GM23338 (cell line): ENCODE measurements around the gene CYP46A1.

ENCODE experiments used
- CREB1 ChIP-seq: fragments of 250-450 bp; sonication (Bioruptor Pico); IDR thresholded peaks from 2 replicates; pipeline ENCODE4 v1.5.0; 2020; ENCODE audit warnings: low read depth, mild to moderate bottlenecking, moderate library complexity
- CTCF ChIP-seq, 2 experiments: fragments of 200-600 bp in 1 of 2; sonication (generic) in 1 of 2; conservative IDR thresholded peaks; 2 replicates each; pipeline versions ENCODE4 v1.5.1 to v1.6.1; 2016 to 2017; ENCODE audit warnings: antibody characterized with exemption in 2 of 2, low read depth in 2 of 2, mild to moderate bottlenecking in 2 of 2, moderate library complexity in 1 of 2
- EZH2 ChIP-seq: fragments of 200-600 bp; sonication (generic); IDR thresholded peaks from one replicate; pipeline ENCODE4 v1.8.0; 2017; ENCODE audit warnings: antibody characterized with exemption, mild to moderate bottlenecking, low read depth; ENCODE audit not compliant: unreplicated experiment
- EZH2phosphoT487 ChIP-seq: fragments of 200-600 bp; sonication (generic); IDR thresholded peaks from one replicate; pipeline ENCODE4 v1.8.1; 2018; ENCODE audit warnings: antibody characterized with exemption; ENCODE audit not compliant: unreplicated experiment
- POLR2AphosphoS5 ChIP-seq: IDR thresholded peaks from 2 replicates; pipeline ENCODE4 v1.6.1; 2016; ENCODE audit warnings: antibody characterized with exemption, low read depth

GRCh38 chr14:99703381-99703780 is 19.3 kb downstream of the CYP46A1 start:
- TF ChIP-seq CTCF (conservative IDR thresholded peaks at IDR 0.05; ENCODE audit: low read depth in 2 of 2) = no peak
- no peak for TF ChIP-seq EZH2
- TF ChIP-seq POLR2AphosphoS5 = no peak
- TF ChIP-seq CREB1 = no peak
- TF ChIP-seq EZH2phosphoT487 = no peak
